ENCODE measurements around the gene SETD5.

DNA sequence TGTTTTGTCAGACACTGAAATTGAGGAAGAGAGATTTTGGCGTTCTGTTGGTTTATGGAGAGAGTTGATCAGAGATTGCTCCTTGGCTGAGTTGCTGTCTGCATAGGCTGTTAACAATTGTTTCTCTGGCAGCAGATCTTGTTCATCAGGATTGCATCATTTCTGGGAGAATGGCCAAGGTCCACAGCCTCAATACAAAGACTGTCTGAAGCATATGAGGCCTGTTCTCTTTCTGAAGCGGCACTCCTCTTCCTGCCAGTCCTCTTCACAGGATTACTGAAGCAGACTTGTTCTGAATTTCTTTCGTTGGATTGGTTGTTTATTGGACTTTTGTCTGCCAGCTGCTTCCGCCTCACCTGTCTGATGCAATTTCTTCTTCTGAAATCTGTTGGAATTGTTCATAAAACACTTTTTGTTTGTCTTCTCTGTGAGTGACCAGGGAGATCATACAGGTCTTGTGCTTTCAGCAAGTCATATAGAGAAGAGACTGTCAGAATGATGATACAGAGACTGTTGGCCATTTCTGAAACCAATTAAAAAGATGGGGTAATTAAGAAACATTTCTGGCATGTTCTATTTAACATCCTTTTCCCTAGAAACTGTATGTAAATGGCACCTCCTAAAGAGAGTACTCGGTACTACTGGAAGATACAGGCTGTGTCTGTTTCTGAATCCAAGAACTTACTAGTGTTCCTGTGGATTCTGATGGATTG lies 25.5 kb downstream of the SETD5 start:
- TF ChIP-seq POLR2A (IDR thresholded peaks at IDR 0.05), result peak in 1 of 2 donors; percentile 67
- TF ChIP-seq, protein P1, sequence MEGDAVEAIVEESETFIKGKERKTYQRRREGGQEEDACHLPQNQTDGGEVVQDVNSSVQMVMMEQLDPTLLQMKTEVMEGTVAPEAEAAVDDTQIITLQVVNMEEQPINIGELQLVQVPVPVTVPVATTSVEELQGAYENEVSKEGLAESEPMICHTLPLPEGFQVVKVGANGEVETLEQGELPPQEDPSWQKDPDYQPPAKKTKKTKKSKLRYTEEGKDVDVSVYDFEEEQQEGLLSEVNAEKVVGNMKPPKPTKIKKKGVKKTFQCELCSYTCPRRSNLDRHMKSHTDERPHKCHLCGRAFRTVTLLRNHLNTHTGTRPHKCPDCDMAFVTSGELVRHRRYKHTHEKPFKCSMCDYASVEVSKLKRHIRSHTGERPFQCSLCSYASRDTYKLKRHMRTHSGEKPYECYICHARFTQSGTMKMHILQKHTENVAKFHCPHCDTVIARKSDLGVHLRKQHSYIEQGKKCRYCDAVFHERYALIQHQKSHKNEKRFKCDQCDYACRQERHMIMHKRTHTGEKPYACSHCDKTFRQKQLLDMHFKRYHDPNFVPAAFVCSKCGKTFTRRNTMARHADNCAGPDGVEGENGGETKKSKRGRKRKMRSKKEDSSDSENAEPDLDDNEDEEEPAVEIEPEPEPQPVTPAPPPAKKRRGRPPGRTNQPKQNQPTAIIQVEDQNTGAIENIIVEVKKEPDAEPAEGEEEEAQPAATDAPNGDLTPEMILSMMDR (IDR thresholded peaks at IDR 0.05), result peak in 4 of 6 experiments; percentile 29 to 54 (median 42)
